NCI-H1930 (cell line): ENCODE measurements around the gene KCTD16.

Experiments used
- DNase-seq, 2 experiments: peaks; one replicate each; lab custom pipeline; 2025; lab: John Stamatoyannopoulos, UW

Gene KCTD16

GRCh38 chr5:144460600-144460999, 289.9 kb downstream of the KCTD16 start:
- no peak for DNase-seq

- no peak for DNase-seq
Observed at GRCh38 chr5:144462577-144462976, 291.9 kb downstream of the KCTD16 start.

GRCh38 chr5:144463481-144464223, 293.0 kb downstream of the KCTD16 start:
- DNase-seq, result no peak

GRCh38 chr5:144464306-144464705, 293.6 kb downstream of the KCTD16 start:
- DNase-seq, result no peak

GRCh38 chr5:144465441-144465840, 294.8 kb downstream of the KCTD16 start:
- no peak for DNase-seq

GRCh38 chr5:144467792-144468191, 297.1 kb downstream of the KCTD16 start:
- peak; percentile 25 to 35 for DNase-seq

GRCh38 chr5:144468571-144468970, 297.9 kb downstream of the KCTD16 start:
- peak; percentile 15 to 44 for DNase-seq

- no peak for DNase-seq
Observed at GRCh38 chr5:144469106-144469505, 298.4 kb downstream of the KCTD16 start.

GRCh38 chr5:144472221-144472620, 301.5 kb downstream of the KCTD16 start:
- DNase-seq, result no peak

- no peak for DNase-seq
Observed at GRCh38 chr5:144473650-144474049, 303.0 kb downstream of the KCTD16 start.

- no peak for DNase-seq
Observed at GRCh38 chr5:144478565-144478964, 307.9 kb downstream of the KCTD16 start.

- DNase-seq, result no peak
Observed at GRCh38 chr5:144481861-144482260, 311.2 kb downstream of the KCTD16 start.

GRCh38 chr5:144484124-144484897, 313.6 kb downstream of the KCTD16 start:
- DNase-seq, result no peak

GRCh38 chr5:144485540-144485939, 314.9 kb downstream of the KCTD16 start:
- DNase-seq, result no peak

- no peak for DNase-seq
Observed at GRCh38 chr5:144487207-144487606, 316.5 kb downstream of the KCTD16 start.

- DNase-seq, result no peak
Observed at GRCh38 chr5:144487761-144488160, 317.1 kb downstream of the KCTD16 start.

- DNase-seq, result no peak
Observed at GRCh38 chr5:144503123-144503522, 332.4 kb downstream of the KCTD16 start.

- DNase-seq, result no peak
Observed at GRCh38 chr5:144504929-144505577, 334.4 kb downstream of the KCTD16 start.

- no peak for DNase-seq
Observed at GRCh38 chr5:144510845-144511579, 340.3 kb downstream of the KCTD16 start.

GRCh38 chr5:144511580-144512072, 341.0 kb downstream of the KCTD16 start:
- DNase-seq, result no peak

- DNase-seq, result no peak
Observed at GRCh38 chr5:144522698-144523097, 352.0 kb downstream of the KCTD16 start.

- DNase-seq, result no peak
Observed at GRCh38 chr5:144525000-144525399, 354.3 kb downstream of the KCTD16 start.
